WTC11 (cell line): ENCODE data around the gene TMEM164. TPM values are rescaled to one million over a fixed set of nuclear protein-coding genes. Genes with fewer than 3 reads are reported as not detected.

Experiments used
- ATAC-seq: fragments of 200-7000 bp; cut with Tn5 transposase; 2 replicates; pipeline ENCODE4 v1.10.0; 2021; ENCODE audit warnings: mild to moderate bottlenecking, moderate library complexity
- CTCF ChIA-PET: fragments of 300-600 bp; sonication (Branson Sonifier 250); formaldehyde crosslinking; loops from one replicate; lab custom pipeline; 2021; ENCODE audit warnings: antibody characterized with exemption; lab: Charles Lee
- POLR2A ChIA-PET: fragments of 350-600 bp; sonication (Branson Sonifier 250); formaldehyde crosslinking; loops from one replicate; lab custom pipeline; 2021; ENCODE audit warnings: antibody characterized with exemption; lab: Charles Lee
- DNase-seq: peaks from one replicate; pipeline ENCODE4 v3.0.0; 2021; ENCODE audit warnings: low spot score
- H3K27ac Mint-ChIP-seq: 2 replicates; pipeline ENCODE4 v1.8.0; 2021; ENCODE audit warnings: mixed read lengths
- H3K27me3 Mint-ChIP-seq: 2 replicates; pipeline ENCODE4 v1.8.0; 2021; ENCODE audit warnings: low read depth, mild to moderate bottlenecking, moderate library complexity, mixed read lengths
- H3K36me3 Mint-ChIP-seq: 2 replicates; pipeline ENCODE4 v1.8.0; 2021; ENCODE audit warnings: mixed read lengths
- H3K4me1 Mint-ChIP-seq: 2 replicates; pipeline ENCODE4 v1.8.0; 2022; ENCODE audit warnings: mixed read lengths
- H3K4me3 Mint-ChIP-seq: 2 replicates; pipeline ENCODE4 v1.8.0; 2021; ENCODE audit warnings: mild to moderate bottlenecking, moderate library complexity, mixed read lengths
- H3K9me3 Mint-ChIP-seq: 2 replicates; pipeline ENCODE4 v1.8.0; 2021; ENCODE audit warnings: mixed read lengths
- EMX1 ChIP-seq: fragments of 250-450 bp; sonication (Bioruptor Pico); IDR thresholded peaks from 2 replicates; pipeline ENCODE4 v1.8.0; 2021; ENCODE audit warnings: mild to moderate bottlenecking
- GABPB1 ChIP-seq: sonication (generic); formaldehyde crosslinking; IDR thresholded peaks from 2 replicates; pipeline ENCODE4 v1.8.1; 2023; ENCODE audit warnings: mild to moderate bottlenecking, missing genetic modification reagents
- GTF2I ChIP-seq: fragments of 250-450 bp; sonication (Bioruptor Pico); conservative IDR thresholded peaks from 2 replicates; pipeline ENCODE4 v1.4.0; 2021; ENCODE audit warnings: mild to moderate bottlenecking
- JAZF1 ChIP-seq: fragments of 250-450 bp; sonication (Bioruptor Pico); IDR thresholded peaks from 2 replicates; pipeline ENCODE4 v1.9.0; 2021; ENCODE audit warnings: moderate library complexity, mild to moderate bottlenecking, inconsistent platforms
- NFYB ChIP-seq: sonication (generic); formaldehyde crosslinking; conservative IDR thresholded peaks from 2 replicates; pipeline ENCODE4 v1.8.0; 2022; ENCODE audit warnings: low read depth, missing genetic modification reagents
- NR1H2 ChIP-seq: sonication (generic); formaldehyde crosslinking; IDR thresholded peaks from 2 replicates; pipeline ENCODE4 v1.9.0; 2021; ENCODE audit warnings: mild to moderate bottlenecking, moderate library complexity, missing genetic modification reagents
- RELA ChIP-seq: sonication (generic); formaldehyde crosslinking; IDR thresholded peaks from 2 replicates; pipeline ENCODE4 v1.8.1; 2022; ENCODE audit warnings: missing genetic modification reagents, mild to moderate bottlenecking, borderline replicate concordance
- SP1 ChIP-seq: sonication (generic); formaldehyde crosslinking; conservative IDR thresholded peaks from 2 replicates; pipeline ENCODE4 v1.8.1; 2022; ENCODE audit warnings: missing genetic modification reagents
- TEAD1 ChIP-seq: sonication (generic); formaldehyde crosslinking; IDR thresholded peaks from 2 replicates; pipeline ENCODE4 v1.8.0; 2022; ENCODE audit warnings: mild to moderate bottlenecking, missing genetic modification reagents
- ZNF416 ChIP-seq: fragments of 250-450 bp; sonication (Bioruptor Pico); IDR thresholded peaks from 2 replicates; pipeline ENCODE4 v1.9.0; 2021; ENCODE audit warnings: mild to moderate bottlenecking, inconsistent platforms
- total RNA-seq: library from RNA; stranded (reverse); gene quantifications from 3 replicates; pipeline ENCODE4 v1.2.3, GENCODE V29; 2021
- TF ChIP-seq, protein P1 (sequence below): sonication (generic); formaldehyde crosslinking; IDR thresholded peaks from 2 replicates; pipeline ENCODE4 v1.8.1; 2022; ENCODE audit warnings: missing genetic modification reagents, borderline replicate concordance
- TF ChIP-seq, protein P2 (sequence below): fragments of 250-450 bp; sonication (Bioruptor Pico); IDR thresholded peaks from 2 replicates; pipeline ENCODE4 v1.9.0; 2021; ENCODE audit warnings: mild to moderate bottlenecking
- TF ChIP-seq, protein P3 (sequence below): fragments of 250-450 bp; sonication (Bioruptor Pico); IDR thresholded peaks from 2 replicates; pipeline ENCODE4 v1.9.0; 2021; ENCODE audit warnings: mild to moderate bottlenecking
- TF ChIP-seq, protein P4 (sequence below): sonication (generic); formaldehyde crosslinking; IDR thresholded peaks from 2 replicates; pipeline ENCODE4 v1.8.1; 2023; ENCODE audit warnings: mild to moderate bottlenecking, moderate library complexity, missing genetic modification reagents
- TF ChIP-seq, protein P5 (sequence below): sonication (generic); formaldehyde crosslinking; IDR thresholded peaks from 2 replicates; pipeline ENCODE4 v1.8.0; 2023; ENCODE audit warnings: missing genetic modification reagents, mild to moderate bottlenecking, borderline replicate concordance
- TF ChIP-seq, protein P6 (sequence below): sonication (generic); formaldehyde crosslinking; IDR thresholded peaks from 2 replicates; pipeline ENCODE4 v1.8.0; 2022; ENCODE audit warnings: mild to moderate bottlenecking, missing genetic modification reagents

TMEM164 gene
- total RNA-seq, 1 experiment from 2014 or later, result 16.0 TPM

DNA sequence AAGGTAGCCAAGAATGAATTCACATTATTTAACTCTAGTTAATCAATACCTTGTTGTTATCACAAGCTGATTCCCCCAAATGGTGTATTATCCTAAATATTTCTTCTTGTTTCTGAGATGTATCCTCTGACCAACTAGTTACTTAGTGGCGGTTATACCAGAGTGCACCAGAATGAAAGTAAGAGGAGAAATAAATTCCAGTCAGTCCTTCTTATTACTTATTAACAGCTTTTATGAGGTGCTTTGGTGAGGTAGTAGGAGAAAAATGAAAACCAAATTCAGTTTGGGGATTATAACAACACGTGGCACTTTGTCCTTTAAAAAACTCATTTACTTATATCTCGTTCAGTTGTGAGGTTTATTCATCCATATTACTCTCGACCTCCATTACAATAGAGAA is 213.1 kb downstream of the TMEM164 start (continued):
- TF ChIP-seq, protein P1, sequence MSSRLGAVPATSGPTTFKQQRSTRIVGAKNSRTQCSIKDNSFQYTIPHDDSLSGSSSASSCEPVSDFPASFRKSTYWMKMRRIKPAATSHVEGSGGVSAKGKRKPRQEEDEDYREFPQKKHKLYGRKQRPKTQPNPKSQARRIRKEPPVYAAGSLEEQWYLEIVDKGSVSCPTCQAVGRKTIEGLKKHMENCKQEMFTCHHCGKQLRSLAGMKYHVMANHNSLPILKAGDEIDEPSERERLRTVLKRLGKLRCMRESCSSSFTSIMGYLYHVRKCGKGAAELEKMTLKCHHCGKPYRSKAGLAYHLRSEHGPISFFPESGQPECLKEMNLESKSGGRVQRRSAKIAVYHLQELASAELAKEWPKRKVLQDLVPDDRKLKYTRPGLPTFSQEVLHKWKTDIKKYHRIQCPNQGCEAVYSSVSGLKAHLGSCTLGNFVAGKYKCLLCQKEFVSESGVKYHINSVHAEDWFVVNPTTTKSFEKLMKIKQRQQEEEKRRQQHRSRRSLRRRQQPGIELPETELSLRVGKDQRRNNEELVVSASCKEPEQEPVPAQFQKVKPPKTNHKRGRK (CRISPR knock-in tag), result no peak
- TF ChIP-seq, protein P2, sequence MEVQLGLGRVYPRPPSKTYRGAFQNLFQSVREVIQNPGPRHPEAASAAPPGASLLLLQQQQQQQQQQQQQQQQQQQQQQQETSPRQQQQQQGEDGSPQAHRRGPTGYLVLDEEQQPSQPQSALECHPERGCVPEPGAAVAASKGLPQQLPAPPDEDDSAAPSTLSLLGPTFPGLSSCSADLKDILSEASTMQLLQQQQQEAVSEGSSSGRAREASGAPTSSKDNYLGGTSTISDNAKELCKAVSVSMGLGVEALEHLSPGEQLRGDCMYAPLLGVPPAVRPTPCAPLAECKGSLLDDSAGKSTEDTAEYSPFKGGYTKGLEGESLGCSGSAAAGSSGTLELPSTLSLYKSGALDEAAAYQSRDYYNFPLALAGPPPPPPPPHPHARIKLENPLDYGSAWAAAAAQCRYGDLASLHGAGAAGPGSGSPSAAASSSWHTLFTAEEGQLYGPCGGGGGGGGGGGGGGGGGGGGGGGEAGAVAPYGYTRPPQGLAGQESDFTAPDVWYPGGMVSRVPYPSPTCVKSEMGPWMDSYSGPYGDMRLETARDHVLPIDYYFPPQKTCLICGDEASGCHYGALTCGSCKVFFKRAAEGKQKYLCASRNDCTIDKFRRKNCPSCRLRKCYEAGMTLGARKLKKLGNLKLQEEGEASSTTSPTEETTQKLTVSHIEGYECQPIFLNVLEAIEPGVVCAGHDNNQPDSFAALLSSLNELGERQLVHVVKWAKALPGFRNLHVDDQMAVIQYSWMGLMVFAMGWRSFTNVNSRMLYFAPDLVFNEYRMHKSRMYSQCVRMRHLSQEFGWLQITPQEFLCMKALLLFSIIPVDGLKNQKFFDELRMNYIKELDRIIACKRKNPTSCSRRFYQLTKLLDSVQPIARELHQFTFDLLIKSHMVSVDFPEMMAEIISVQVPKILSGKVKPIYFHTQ (CRISPR knock-in tag), result no peak
- TF ChIP-seq JAZF1 (CRISPR knock-in tag), result no peak

DNA sequence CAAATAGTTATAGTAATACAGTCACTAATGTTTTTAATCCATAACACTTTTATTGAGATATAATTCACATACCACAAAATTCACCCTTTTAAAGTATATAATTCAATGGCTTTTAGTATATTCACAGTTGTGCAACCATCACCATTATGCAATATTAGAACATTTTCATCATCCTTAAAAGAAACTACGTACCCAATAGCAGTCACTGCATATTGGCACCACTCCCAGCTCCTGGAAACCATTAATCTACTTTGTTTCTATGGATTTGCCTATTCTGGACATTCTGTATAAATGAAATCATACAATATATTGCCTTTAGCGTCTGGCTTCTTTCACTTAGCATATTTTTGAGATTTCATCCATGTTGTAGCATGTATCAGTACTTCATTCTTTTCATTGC is 215.7 kb downstream of the TMEM164 start:
- DNase-seq (no peak), ATAC-seq (no peak)
- H3K27ac Mint-ChIP-seq, result no peak overlapping the region
- no peaks in the 10 kb centered on the region for H3K9me3 Mint-ChIP-seq
- ChIA-PET POLR2A (no interaction called here), CTCF (interaction anchor here (1.1 kb wide), 1 partner anchor 51 kb away, joined by 3 read pairs; no protein-coding TSS in a partner anchor)
- TF ChIP-seq ZNF416, result no peak
- TF ChIP-seq, protein P3, sequence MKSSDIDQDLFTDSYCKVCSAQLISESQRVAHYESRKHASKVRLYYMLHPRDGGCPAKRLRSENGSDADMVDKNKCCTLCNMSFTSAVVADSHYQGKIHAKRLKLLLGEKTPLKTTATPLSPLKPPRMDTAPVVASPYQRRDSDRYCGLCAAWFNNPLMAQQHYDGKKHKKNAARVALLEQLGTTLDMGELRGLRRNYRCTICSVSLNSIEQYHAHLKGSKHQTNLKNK (CRISPR knock-in tag), result no peak
- no peak for TF ChIP-seq EMX1 (CRISPR knock-in tag)
- no peak for TF ChIP-seq NFYB (CRISPR knock-in tag)
- TF ChIP-seq GABPB1 (CRISPR knock-in tag), result no peak
- TF ChIP-seq, protein P4, sequence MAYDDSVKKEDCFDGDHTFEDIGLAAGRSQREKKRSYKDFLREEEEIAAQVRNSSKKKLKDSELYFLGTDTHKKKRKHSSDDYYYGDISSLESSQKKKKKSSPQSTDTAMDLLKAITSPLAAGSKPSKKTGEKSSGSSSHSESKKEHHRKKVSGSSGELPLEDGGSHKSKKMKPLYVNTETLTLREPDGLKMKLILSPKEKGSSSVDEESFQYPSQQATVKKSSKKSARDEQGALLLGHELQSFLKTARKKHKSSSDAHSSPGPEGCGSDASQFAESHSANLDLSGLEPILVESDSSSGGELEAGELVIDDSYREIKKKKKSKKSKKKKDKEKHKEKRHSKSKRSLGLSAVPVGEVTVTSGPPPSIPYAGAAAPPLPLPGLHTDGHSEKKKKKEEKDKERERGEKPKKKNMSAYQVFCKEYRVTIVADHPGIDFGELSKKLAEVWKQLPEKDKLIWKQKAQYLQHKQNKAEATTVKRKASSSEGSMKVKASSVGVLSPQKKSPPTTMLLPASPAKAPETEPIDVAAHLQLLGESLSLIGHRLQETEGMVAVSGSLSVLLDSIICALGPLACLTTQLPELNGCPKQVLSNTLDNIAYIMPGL (CRISPR knock-in tag), result no peak
- TF ChIP-seq TEAD1 (CRISPR knock-in tag), result no peak
- H3K4me1 Mint-ChIP-seq, result no peaks in the 10 kb centered on the region; the same call in 1 of the 2 replicates
- H3K27me3 Mint-ChIP-seq, result no peaks in the 10 kb centered on the region
- H3K36me3 Mint-ChIP-seq, result no peaks in the 10 kb centered on the region
- no peak overlapping the region for H3K4me3 Mint-ChIP-seq

DNA sequence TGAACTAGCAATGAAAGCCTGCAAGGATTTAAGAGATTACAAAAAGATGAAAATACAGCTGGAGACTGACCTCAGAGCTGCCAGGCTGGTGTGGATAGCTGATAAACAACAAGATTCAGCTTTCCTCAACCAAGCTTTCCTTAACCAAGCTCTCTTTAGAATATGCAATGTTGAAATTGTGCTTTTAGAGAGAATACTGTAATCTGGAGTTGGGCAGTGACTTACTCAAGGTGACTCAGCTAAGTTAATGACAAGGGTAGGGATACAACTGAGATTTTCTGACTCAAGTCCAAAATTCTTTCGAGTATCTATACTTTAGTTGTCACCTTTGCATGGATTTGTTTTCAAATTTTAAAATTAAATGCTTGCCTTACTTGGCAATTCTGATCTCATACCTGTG is 217.0 kb downstream of the TMEM164 start:
- Mint-ChIP-seq H3K4me1 (no peaks in the 10 kb centered on the region; the same call in 1 of the 2 replicates), H3K36me3 (no peaks in the 10 kb centered on the region), H3K4me3 (no peak overlapping the region), H3K9me3 (no peaks in the 10 kb centered on the region), H3K27me3 (no peaks in the 10 kb centered on the region), H3K27ac (no peak overlapping the region)
- POLR2A ChIA-PET, result no interaction called here
- DNase-seq, result no peak
- CTCF ChIA-PET, result interaction anchor here (1.1 kb wide), 1 partner anchor 52 kb away, joined by 3 read pairs; no protein-coding TSS in a partner anchor
- no peak for ATAC-seq
- TF ChIP-seq SP1 (CRISPR knock-in tag), result no peak
- no peak for TF ChIP-seq NR1H2 (CRISPR knock-in tag)
- TF ChIP-seq JAZF1 (CRISPR knock-in tag), result no peak
- TF ChIP-seq, protein P5, sequence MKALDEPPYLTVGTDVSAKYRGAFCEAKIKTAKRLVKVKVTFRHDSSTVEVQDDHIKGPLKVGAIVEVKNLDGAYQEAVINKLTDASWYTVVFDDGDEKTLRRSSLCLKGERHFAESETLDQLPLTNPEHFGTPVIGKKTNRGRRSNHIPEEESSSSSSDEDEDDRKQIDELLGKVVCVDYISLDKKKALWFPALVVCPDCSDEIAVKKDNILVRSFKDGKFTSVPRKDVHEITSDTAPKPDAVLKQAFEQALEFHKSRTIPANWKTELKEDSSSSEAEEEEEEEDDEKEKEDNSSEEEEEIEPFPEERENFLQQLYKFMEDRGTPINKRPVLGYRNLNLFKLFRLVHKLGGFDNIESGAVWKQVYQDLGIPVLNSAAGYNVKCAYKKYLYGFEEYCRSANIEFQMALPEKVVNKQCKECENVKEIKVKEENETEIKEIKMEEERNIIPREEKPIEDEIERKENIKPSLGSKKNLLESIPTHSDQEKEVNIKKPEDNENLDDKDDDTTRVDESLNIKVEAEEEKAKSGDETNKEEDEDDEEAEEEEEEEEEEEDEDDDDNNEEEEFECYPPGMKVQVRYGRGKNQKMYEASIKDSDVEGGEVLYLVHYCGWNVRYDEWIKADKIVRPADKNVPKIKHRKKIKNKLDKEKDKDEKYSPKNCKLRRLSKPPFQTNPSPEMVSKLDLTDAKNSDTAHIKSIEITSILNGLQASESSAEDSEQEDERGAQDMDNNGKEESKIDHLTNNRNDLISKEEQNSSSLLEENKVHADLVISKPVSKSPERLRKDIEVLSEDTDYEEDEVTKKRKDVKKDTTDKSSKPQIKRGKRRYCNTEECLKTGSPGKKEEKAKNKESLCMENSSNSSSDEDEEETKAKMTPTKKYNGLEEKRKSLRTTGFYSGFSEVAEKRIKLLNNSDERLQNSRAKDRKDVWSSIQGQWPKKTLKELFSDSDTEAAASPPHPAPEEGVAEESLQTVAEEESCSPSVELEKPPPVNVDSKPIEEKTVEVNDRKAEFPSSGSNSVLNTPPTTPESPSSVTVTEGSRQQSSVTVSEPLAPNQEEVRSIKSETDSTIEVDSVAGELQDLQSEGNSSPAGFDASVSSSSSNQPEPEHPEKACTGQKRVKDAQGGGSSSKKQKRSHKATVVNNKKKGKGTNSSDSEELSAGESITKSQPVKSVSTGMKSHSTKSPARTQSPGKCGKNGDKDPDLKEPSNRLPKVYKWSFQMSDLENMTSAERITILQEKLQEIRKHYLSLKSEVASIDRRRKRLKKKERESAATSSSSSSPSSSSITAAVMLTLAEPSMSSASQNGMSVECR, result no peak
- no peak for TF ChIP-seq RELA
- TF ChIP-seq ZNF416, result no peak
- TF ChIP-seq, protein P6, sequence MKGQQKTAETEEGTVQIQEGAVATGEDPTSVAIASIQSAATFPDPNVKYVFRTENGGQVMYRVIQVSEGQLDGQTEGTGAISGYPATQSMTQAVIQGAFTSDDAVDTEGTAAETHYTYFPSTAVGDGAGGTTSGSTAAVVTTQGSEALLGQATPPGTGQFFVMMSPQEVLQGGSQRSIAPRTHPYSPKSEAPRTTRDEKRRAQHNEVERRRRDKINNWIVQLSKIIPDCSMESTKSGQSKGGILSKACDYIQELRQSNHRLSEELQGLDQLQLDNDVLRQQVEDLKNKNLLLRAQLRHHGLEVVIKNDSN (CRISPR knock-in tag), result no peak
- TF ChIP-seq, protein P4 (CRISPR knock-in tag), result no peak
- no peak for TF ChIP-seq GTF2I (CRISPR knock-in tag)
- no peak for TF ChIP-seq NFYB (CRISPR knock-in tag)
- no peak for TF ChIP-seq EMX1 (CRISPR knock-in tag)
